Pancreas (tissue), 10 donors: ENCODE measurements around the gene GTF3C4. TPM values are rescaled to one million over a fixed set of nuclear protein-coding genes. Genes with fewer than 3 reads are reported as not detected.

Experiments used
- ATAC-seq, 4 donors: fragments of 200-7000 bp; cut with Tn5 transposase; one replicate each; pipeline versions ENCODE4 v1.8.0 to v1.9.1; 2020; ENCODE audit warnings: mild to moderate bottlenecking in 4 of 4, moderate library complexity in 4 of 4
- DNase-seq, 6 donors: peaks; one replicate each; pipeline ENCODE4 v3.0.0-alpha.2; 2020
- FAIRE-seq: peaks from 2 replicates; lab custom pipeline; 2012; peaks lifted over from hg19 to GRCh38; lab: Jason Lieb, UNC
- H3K27ac ChIP-seq, 4 donors: fragments of 200-600 bp; sonication (generic); 1 replicate in 3 of 4; 2 replicates in 1 of 4; pipeline versions ENCODE4 v1.5.0 to v1.8.0; 2020
- H3K27me3 ChIP-seq, 4 donors: fragments of 200-600 bp; one replicate each; pipeline ENCODE4 v1.8.0; 2021
- H3K36me3 ChIP-seq, 3 donors: fragments of 200-600 bp; sonication (generic) in 1 of 3; one replicate each; pipeline versions ENCODE4 v1.5.0 to v1.8.0; 2020 to 2021
- H3K4me1 ChIP-seq, 3 donors: fragments of 200-600 bp; one replicate each; pipeline ENCODE4 v1.8.0; 2021
- H3K4me3 ChIP-seq, 4 donors: fragments of 200-600 bp; sonication (generic) in 2 of 4; one replicate each; pipeline versions ENCODE4 v1.5.0 to v1.8.0; 2020 to 2021
- H3K9me3 ChIP-seq, 4 donors: fragments of 200-600 bp; one replicate each; pipeline ENCODE4 v1.8.0; 2021
- WGBS, 2 donors: extraction: QIAGEN DNeasy Blood & Tissue Kit; methylation state at CpG; one replicate each; pipeline ENCODE4 v1.1.7; 2013; 5-methylcytosine and 5-hydroxymethylcytosine counted together
- intact Hi-C, 3 donors: fragments of 100-400 bp; cut with DNase I; formaldehyde crosslinking; loops; one replicate each; pipeline versions ENCODE4 v1.11.1 to v1.14.2; 2022
- polyA plus RNA-seq, 2 donors: library from polyadenylated mRNA; stranded (reverse); fragments of 200-250 nt; gene quantifications; one replicate each; pipeline ENCODE4 v1.2.3, GENCODE V29; 2013
- total RNA-seq, 6 donors: library from RNA; stranded (reverse); fragmentation: NEBNext Ultra II Directional in 4 of 6; extraction: Animal tissue kit (Norgen Biotek cat#: 25700) in 4 of 6; gene quantifications; one replicate each; pipeline versions ENCODE4 v1.2.1 to v1.2.4, GENCODE V29; 2021 to 2023
- TF ChIP-seq, protein P1 (sequence below), 4 donors: fragments of 200-600 bp; sonication (generic) in 3 of 4; IDR thresholded peaks; one replicate each; pipeline versions ENCODE4 v1.5.0 to v1.8.0; 2021; ENCODE audit warnings: antibody characterized with exemption in 4 of 4
- donor health status: healthy with polysubstance abuse.
- donor health status: DM: no; HTN: no; CAD: no; lungs with moderate emphysema.
- donor health status: DM: no; HTN: no; CAD: no.
- donor health status: control.
- donor health status: control.
- donor health status: Bipolar disorder and iron deficiency.
- donor health status: DM: yes; HTN: yes; CAD: no.
- donor health status: DM: no; HTN: no; CAD: no.
- donor health status: DM: no; HTN: no; CAD: no.
- donor health status: DM: yes; HTN: yes; CAD: no.

Gene GTF3C4
- total and polyA plus RNA-seq, 8 donors: 1.6 to 8.0 (median 5.6) TPM

DNA sequence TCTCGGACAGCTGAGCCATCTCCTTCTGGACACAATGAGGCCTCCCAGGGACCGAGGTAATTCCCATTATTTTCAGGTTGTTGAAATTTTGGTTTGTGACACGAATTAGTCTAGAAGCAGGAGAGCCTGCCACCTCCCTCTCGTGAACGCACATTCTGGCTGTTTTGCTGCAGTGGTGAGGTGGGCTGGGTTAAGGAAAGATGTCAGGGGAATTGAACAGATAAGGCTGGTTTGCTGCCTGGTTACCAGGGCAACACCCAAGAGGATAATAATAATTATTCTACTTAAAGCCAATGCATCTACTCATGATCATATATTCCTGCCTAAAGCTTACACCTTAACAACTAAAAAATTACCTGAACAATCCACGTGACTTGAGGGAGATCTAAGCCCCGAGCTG is 38.6 kb upstream of the GTF3C4 start:
- no peaks in the 10 kb centered on the region for H3K4me1 ChIP-seq

GRCh38 chr9:132632413-132633129 is 37.7 kb upstream of the GTF3C4 start:
- H3K9me3 ChIP-seq: no peaks in the 10 kb centered on the region
- H3K4me1 ChIP-seq: no peaks in the 10 kb centered on the region
- DNase-seq: no peak
- peaks cover 0 to 36% (median 6%) of the 10 kb centered on the region in 3 donors for H3K36me3 ChIP-seq
- no peak for ATAC-seq
- intact Hi-C loops: no loop called here
- H3K27me3 ChIP-seq: no peaks in the 10 kb centered on the region
- TF ChIP-seq, protein P1, sequence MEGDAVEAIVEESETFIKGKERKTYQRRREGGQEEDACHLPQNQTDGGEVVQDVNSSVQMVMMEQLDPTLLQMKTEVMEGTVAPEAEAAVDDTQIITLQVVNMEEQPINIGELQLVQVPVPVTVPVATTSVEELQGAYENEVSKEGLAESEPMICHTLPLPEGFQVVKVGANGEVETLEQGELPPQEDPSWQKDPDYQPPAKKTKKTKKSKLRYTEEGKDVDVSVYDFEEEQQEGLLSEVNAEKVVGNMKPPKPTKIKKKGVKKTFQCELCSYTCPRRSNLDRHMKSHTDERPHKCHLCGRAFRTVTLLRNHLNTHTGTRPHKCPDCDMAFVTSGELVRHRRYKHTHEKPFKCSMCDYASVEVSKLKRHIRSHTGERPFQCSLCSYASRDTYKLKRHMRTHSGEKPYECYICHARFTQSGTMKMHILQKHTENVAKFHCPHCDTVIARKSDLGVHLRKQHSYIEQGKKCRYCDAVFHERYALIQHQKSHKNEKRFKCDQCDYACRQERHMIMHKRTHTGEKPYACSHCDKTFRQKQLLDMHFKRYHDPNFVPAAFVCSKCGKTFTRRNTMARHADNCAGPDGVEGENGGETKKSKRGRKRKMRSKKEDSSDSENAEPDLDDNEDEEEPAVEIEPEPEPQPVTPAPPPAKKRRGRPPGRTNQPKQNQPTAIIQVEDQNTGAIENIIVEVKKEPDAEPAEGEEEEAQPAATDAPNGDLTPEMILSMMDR (IDR thresholded peaks at IDR 0.05): no peak
- no peak overlapping the region for H3K27ac ChIP-seq
- 86 to 87% methylated on average over 7 of the region's 7 CpGs for WGBS, 2 donors
- no peak overlapping the region for H3K4me3 ChIP-seq
- FAIRE-seq: no peak

More for the DNA sequence above, 38.6 kb upstream of the GTF3C4 start:
- no peaks in the 10 kb centered on the region for H3K9me3 ChIP-seq
- H3K36me3 ChIP-seq: peaks cover 0 to 37% (median 6%) of the 10 kb centered on the region in 3 donors
- intact Hi-C loops: no loop called here
- H3K27ac ChIP-seq: no peak overlapping the region
- FAIRE-seq (no peak), DNase-seq (no peak), ATAC-seq (no peak)
- no peak overlapping the region for H3K4me3 ChIP-seq
- WGBS, 2 donors: 86 to 88% methylated on average over 7 of the region's 7 CpGs
- TF ChIP-seq, protein P1 (IDR thresholded peaks at IDR 0.05): no peak
- H3K27me3 ChIP-seq: no peaks in the 10 kb centered on the region

DNA sequence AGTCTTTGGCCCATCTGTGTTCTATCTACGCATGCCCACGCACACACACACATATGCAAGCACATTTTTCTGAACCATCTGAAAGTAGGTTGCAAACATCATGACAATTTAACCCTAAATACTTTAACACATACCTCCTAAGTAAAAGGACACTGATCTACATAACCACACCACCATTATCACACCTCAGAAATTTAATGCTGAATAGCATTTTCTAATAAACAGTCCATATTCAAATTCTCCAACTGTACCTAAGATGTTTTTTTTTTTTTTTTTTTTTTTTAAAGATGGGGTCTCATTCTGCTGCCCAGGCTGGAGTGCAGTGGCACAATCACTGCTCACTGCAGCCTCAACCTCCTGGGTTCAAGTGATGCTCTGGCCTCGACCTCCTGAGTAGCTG is 35.9 kb upstream of the GTF3C4 start:
- intact Hi-C loops: no loop called here
- no peak for FAIRE-seq
- no peak for DNase-seq
- H3K4me1 ChIP-seq: no peaks in the 10 kb centered on the region
- H3K4me3 ChIP-seq: no peak overlapping the region
- H3K27me3 ChIP-seq: no peaks in the 10 kb centered on the region
- peaks cover 0 to 23% (median 4%) of the 10 kb centered on the region in 3 donors for H3K36me3 ChIP-seq
- WGBS, 2 donors: 92 to 96% methylated on average over 3 of the region's 3 CpGs
- no peak for ATAC-seq
- no peaks in the 10 kb centered on the region for H3K9me3 ChIP-seq
- TF ChIP-seq, protein P1 (IDR thresholded peaks at IDR 0.05): no peak
- H3K27ac ChIP-seq: no peak overlapping the region

- no peaks in the 10 kb centered on the region for H3K27me3 ChIP-seq
- peak in 2 of 6 donors; percentile 31 for DNase-seq
- no peaks in the 10 kb centered on the region for H3K9me3 ChIP-seq
- intact Hi-C loops: no loop called here
- peaks cover 0 to 10% (median 0%) of the 10 kb centered on the region in 3 donors for H3K36me3 ChIP-seq
- peak overlapping the region in 3 of 4 donors; percentile 38 to 60 (median 45) for H3K27ac ChIP-seq
- no peak overlapping the region for H3K4me3 ChIP-seq
- peak; percentile 40 to 88 (median 74) for ATAC-seq
- no peaks in the 10 kb centered on the region for H3K4me1 ChIP-seq
- WGBS, 2 donors: 67 to 82% methylated on average over 12 of the region's 12 CpGs
- FAIRE-seq: no peak
- TF ChIP-seq, protein P1 (IDR thresholded peaks at IDR 0.05): no peak
Measured at GRCh38 chr9:132637351-132637750, 32.9 kb upstream of the GTF3C4 start.

DNA sequence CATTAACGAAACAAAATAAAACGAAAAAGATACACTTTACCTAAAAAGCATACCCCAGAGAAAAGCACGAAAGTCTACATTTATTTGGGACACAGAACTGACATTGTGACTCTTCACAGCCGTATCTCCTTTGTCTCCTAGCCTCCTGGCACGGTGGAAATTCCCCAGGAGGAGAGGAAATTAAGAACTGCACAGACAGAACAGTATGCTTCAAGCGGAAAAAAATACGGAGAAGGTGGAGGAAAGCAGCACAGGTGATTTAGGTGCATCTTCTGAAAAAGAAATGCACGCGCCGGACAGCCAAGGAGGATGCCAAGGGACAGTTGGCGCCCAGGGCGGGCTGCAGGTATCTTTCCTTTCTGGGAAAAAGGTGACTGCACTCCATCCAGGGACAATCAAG is 32.5 kb upstream of the GTF3C4 start:
- Histone ChIP-seq H3K4me3 (no peak overlapping the region), H3K9me3 (no peaks in the 10 kb centered on the region), H3K27ac (peak overlapping the region in 3 of 4 donors; percentile 45 to 60 (median 50)), H3K27me3 (no peaks in the 10 kb centered on the region), H3K36me3 (peaks cover 0 to 10% (median 0%) of the 10 kb centered on the region in 3 donors), H3K4me1 (no peaks in the 10 kb centered on the region)
- no peak for FAIRE-seq
- peak in 3 of 4 donors; percentile 8 to 21 (median 20) for ATAC-seq
- no peak for DNase-seq
- intact Hi-C loops: no loop called here
- TF ChIP-seq, protein P1 (IDR thresholded peaks at IDR 0.05): no peak
- 87 to 89% methylated on average over 12 of the region's 12 CpGs for WGBS, 2 donors
